Measurements from ENCODE around the gene NOD2.

Gene NOD2

DNA sequence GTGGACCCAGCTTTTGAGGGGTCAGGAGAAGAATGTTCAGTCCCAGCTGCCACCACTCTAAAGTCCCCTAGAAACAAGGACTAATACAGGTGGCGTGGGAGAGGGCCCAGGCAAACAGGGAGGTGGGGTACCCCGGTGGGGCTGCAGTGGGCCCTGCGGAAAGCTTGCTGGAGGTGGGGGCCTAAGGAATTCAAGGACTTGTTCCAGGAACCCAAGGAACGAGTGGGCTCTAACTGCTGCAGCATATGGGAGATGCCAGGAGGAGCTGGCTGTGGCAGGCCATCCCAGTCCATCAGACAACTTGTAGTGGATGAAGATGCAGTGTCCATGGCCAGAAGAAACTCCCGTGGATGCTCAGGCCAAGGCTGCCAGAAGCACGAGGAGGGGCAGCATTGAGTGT, 22.9 kb upstream of the NOD2 start:
- DNase-seq (ENCODE audit: low spot score), result no peak

DNA sequence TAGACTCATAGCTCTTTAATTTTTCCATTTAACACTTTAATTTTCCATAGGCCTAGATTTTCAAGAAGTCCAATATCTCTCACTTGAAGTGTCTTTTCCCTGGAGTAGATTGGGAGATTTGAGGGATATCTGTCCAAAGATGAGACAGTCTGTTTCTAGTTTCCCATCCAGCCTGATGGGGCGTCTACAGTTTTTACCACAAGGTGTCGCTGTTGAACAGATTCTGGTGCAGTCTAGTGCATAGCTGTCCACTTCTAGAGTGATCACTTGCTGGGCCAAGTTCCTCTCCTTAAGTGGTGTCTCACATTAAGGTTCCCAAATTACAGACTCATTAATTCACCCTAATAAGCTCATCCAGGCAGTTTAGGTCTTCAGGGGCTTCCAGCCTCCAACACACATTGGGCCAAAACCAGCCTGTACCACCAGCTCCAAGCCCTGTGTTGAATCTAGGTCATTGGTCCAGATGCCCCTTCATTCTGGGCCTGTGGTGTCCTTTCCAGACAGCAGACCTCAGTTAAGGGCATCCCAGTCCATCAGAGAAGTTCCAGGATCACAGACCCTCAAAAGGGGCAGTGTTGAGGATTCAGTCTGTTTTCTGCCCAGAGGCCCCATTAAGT, 21.7 kb upstream of the NOD2 start:
- DNase-seq (ENCODE audit: low spot score), result no peak

GRCh38 chr16:50673496-50674275, 19.7 kb upstream of the NOD2 start:
- no peak for DNase-seq (ENCODE audit: low spot score)

DNA sequence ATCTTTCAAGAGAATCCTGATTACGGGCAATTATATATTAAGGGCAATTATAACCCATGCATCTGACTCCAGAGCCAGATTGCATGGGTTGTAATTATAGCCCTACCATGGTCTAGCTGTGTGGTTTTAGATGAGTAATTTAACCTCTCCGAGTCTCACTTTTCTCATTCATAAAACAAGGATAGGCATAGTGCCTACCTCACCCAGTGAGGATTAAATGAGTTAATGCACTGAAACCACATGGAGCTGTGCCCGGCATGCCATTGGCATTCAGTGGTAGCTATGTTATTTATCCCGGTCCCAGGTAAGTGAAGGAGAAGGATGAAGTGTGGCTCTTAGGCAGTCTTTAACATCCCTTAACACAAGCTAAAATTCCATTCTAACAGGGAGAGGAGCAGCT, 18.6 kb upstream of the NOD2 start:
- no peak for DNase-seq (ENCODE audit: low spot score)

GRCh38 chr16:50675686-50676610, 17.5 kb upstream of the NOD2 start:
- no peak for DNase-seq (ENCODE audit: low spot score)

DNA sequence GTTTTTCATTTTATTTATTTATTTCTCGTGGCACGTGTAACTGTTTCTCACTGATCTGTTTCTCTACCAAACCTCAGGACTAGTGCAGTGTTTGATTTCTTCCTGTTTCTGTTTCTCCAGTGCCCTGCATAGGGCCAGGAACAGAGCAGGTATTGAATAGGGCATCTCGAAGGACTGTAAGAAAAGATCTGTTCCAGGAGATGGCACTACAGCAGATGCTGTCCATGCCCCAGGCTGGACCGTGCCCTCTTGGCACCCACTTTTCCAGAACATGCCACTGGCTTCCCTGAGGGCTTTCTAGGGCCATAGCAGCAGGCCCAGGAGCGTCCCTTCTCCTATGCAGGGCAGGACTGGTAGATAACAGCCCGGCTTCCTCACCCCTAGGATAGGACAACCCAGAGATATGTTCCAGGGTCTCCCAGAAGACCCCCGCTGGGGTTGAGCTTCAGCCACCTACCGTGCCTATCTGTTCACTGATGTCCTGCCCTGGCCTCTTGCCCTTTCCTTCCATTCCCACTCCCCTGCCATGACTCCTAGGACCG, 16.7 kb upstream of the NOD2 start:
- DNase-seq (ENCODE audit: low spot score), result no peak

- DNase-seq (ENCODE audit: low spot score), result peak; percentile 29
Measured at GRCh38 chr16:50677351-50677750, 16.1 kb upstream of the NOD2 start.

DNA sequence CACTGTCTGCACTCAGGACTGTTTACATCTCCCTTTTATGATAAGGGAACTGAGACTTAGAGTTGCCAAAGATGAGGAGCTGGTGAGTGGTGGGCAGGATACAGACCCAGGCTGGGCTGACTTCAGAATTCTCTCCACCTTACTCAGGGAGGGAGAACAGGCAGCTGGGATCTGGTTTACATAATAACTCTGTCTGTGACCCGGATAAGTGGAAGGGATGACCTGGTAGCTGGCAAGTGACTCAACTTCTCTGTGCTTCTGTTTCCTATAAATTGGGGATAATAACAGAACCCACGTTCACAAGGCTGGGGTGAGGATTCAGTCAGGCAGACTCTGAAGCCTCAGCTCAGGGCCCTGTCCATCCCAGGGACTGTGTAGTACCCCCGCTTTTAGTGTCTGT, 14.9 kb upstream of the NOD2 start:
- DNase-seq (ENCODE audit: low spot score), result no peak

GRCh38 chr16:50679266-50679665, 14.1 kb upstream of the NOD2 start:
- DNase-seq (ENCODE audit: low spot score), result no peak

- DNase-seq (ENCODE audit: low spot score), result no peak
Measured at GRCh38 chr16:50679676-50680555, 13.5 kb upstream of the NOD2 start.

DNA sequence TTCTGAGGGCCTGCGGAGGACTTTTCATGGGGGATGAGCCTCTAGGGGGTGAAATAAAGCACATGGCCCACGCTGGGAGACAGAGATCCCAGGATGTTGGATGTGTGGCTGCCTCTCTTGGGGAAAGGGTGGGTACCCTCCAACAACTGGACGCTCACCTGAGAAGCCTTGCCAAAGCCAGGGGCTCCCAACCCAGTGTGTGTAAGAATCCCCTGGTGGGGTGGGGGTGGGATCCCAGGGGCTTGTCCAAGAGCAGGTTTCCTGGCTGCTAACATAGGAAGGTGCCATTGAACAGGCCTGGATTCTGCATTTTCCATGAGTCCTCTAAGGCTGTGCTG, 12.9 kb upstream of the NOD2 start:
- DNase-seq (ENCODE audit: low spot score), result no peak

GRCh38 chr16:50681021-50681885, 12.2 kb upstream of the NOD2 start, which contains the start of gene SNX20:
TSS of gene SNX20 (minus strand) at chr16:50681312. CDS start at chr16:50677526, 3,786 bp downstream.
- peak; percentile 90 for DNase-seq (ENCODE audit: low spot score)

- DNase-seq (ENCODE audit: low spot score), result peak; percentile 59
Measured at GRCh38 chr16:50683689-50684374, 9.6 kb upstream of the NOD2 start.

GRCh38 chr16:50684823-50685461, 8.5 kb upstream of the NOD2 start:
- DNase-seq (ENCODE audit: low spot score), result no peak

GRCh38 chr16:50685462-50686063, 7.8 kb upstream of the NOD2 start:
- no peak for DNase-seq (ENCODE audit: low spot score)

DNA sequence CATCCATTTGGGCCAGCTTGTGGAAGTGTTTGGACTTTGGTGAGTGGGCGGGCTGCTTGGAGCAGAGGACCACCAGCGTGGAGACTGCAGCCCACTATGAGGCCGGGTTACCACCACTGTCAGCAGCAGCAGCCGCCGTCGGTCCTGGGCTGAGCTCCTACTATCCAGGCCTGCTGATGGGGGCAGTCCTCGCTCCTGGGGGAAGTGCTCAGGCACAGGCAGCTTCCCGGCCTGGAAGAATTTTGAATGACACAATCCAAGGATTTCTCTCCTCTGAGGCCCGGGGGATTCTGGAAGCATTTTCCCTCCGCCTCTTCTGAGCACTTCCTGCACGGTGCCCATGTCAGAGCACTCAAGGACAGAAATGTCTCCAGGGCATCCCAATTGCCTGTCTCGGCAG, 5.3 kb upstream of the NOD2 start:
- no peak for DNase-seq (ENCODE audit: low spot score)

DNA sequence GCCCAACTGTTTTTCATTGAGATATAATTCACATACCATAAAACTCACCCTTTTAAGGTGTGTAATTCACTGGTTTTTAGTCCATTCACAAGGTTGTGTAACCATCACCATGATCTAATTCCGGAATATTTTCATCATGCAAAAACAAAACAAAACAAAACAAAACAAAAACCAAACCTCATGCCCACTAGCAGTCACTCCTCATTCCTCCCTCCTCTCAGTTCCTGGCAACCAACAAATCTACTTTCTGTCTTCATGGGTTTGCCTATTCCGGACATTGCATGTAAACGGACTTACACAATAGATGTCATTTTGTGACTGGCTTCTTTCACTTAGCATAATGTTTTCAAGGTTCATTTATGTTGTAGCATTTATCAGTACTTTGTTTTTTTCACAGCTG, 4.5 kb upstream of the NOD2 start:
- no peak for DNase-seq (ENCODE audit: low spot score)

- DNase-seq (ENCODE audit: low spot score), result no peak
Measured at GRCh38 chr16:50690177-50690576, 3.2 kb upstream of the NOD2 start.

- no peak for DNase-seq (ENCODE audit: low spot score)
Measured at GRCh38 chr16:50692644-50692998, 785 bp upstream of the NOD2 start.

Data from germinal center (tissue), 1 donor.